ENCODE results near the gene ABCD1. TPM values are rescaled to one million over a fixed set of nuclear protein-coding genes. Genes with fewer than 3 reads are reported as not detected.

Gene ABCD1
- total RNA-seq, 6 experiments from 2014 or later = 8.0 to 20.8 (median 10.9) TPM

DNA sequence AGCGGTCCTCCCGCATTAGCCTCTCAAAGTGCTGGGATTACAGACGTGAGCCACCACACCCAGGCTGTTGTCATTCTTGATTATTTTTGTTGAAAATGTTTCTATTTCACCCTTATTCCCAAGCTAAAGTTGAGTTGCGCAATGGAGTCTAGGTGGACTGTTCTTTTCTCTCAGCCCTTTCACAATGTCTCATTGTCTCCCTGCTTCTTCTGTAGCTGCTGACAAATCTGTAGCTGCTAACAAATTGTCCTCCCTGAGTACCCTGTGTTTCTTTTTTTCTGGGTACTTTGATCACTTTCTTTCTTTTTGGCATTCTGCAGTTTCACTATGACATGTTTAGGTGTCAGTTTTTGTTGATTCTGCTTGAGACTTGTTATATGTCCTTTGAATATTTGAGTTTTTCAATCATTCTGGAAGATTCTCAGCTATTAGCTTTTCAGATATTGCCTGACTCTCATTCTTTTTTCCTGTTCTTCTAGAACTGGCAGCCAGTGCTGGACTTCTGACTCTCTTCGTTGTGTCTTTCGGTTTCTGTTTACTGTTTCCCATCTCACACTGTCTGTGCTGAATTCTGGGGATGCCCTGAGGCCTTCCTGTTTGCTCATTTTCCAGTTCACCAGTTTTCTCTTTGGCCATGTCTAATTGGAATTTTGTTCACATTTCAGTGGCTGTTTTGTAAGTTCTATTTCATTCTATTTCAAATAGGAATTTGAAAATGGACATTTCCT lies 6.6 kb downstream of the ABCD1 start:
- no peak for DNase-seq
- Histone ChIP-seq H3K27ac (peak overlapping the region in 1 of 3 donors; percentile 11), H3K9me3 (no peaks in the 10 kb centered on the region), H3K4me1 (no peaks in the 10 kb centered on the region), H3K36me3 (no peaks in the 10 kb centered on the region), H3K27me3 (no peaks in the 10 kb centered on the region), H3K4me3 (no peak overlapping the region)
- intact Hi-C loops (cut with DNase I) = no loop called here
- 43% methylated on average over 6 of the region's 6 CpGs for WGBS (ENCODE audit: insufficient coverage, low coverage, low lambda C conversion rate, missing lambda C conversion rate)
- TF ChIP-seq, protein P1, sequence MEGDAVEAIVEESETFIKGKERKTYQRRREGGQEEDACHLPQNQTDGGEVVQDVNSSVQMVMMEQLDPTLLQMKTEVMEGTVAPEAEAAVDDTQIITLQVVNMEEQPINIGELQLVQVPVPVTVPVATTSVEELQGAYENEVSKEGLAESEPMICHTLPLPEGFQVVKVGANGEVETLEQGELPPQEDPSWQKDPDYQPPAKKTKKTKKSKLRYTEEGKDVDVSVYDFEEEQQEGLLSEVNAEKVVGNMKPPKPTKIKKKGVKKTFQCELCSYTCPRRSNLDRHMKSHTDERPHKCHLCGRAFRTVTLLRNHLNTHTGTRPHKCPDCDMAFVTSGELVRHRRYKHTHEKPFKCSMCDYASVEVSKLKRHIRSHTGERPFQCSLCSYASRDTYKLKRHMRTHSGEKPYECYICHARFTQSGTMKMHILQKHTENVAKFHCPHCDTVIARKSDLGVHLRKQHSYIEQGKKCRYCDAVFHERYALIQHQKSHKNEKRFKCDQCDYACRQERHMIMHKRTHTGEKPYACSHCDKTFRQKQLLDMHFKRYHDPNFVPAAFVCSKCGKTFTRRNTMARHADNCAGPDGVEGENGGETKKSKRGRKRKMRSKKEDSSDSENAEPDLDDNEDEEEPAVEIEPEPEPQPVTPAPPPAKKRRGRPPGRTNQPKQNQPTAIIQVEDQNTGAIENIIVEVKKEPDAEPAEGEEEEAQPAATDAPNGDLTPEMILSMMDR (IDR thresholded peaks at IDR 0.05) = no peak
- no peak for TF ChIP-seq POLR2A (IDR thresholded peaks at IDR 0.05)
- ATAC-seq = no peak

DNA sequence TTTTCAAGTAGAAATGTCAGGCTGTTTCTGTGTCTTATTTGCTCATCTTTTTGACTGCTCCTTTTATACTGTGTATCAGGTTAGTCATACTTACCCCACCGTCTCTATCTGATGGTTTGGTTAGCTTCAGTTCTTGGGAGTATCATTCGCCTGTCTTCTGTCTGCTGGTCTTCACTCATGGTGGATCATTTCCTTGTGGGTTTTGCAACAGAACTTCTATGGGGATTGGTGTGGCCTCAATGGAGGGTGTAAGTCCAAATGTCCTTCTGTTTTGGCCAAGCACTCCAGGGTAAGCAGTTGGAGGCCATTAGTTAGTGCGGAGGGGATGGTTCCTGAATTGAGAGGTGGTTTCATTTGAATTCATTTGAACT lies 7.2 kb downstream of the ABCD1 start:
- DNase-seq (no peak), ATAC-seq (no peak)
- Histone ChIP-seq H3K4me1 (no peaks in the 10 kb centered on the region), H3K27me3 (no peaks in the 10 kb centered on the region), H3K9me3 (no peaks in the 10 kb centered on the region), H3K27ac (no peak overlapping the region), H3K36me3 (peaks cover 0 to under 1% (median 0%) of the 10 kb centered on the region in 4 donors), H3K4me3 (no peak overlapping the region)
- TF ChIP-seq POLR2A (IDR thresholded peaks at IDR 0.05) = no peak
- TF ChIP-seq, protein P1 (IDR thresholded peaks at IDR 0.05) = no peak
- intact Hi-C loops (cut with DNase I) = no loop called here
- 80% methylated on average over 3 of the region's 3 CpGs for WGBS (ENCODE audit: insufficient coverage, low coverage, low lambda C conversion rate, missing lambda C conversion rate)

DNA sequence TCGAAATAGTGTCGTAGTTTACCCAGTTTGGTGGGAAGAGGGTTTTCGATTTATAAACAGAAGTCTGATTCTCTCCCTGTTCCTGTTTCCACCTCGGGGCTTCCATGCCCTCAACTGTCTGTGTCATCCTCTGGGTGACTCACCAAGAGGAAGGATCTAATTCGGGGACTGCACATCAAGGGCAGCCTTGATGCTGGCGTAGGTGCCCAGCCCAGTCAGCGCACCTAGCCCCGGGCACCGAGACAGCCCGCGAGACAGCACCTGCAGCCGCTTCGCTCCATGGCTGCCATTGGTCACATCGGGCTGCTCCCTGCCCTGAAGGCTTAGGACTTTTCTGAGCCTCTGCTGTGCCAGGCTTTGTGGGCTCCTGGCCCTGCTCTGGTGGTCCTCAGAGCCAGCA lies 7.7 kb downstream of the ABCD1 start:
- Histone ChIP-seq H3K4me1 (no peaks in the 10 kb centered on the region), H3K9me3 (no peaks in the 10 kb centered on the region), H3K27me3 (no peaks in the 10 kb centered on the region), H3K27ac (no peak overlapping the region), H3K4me3 (no peak overlapping the region), H3K36me3 (peaks cover 0 to 7% (median 0%) of the 10 kb centered on the region in 4 donors)
- intact Hi-C loops (cut with DNase I) = no loop called here
- no peak for TF ChIP-seq POLR2A (IDR thresholded peaks at IDR 0.05)
- TF ChIP-seq, protein P1 (IDR thresholded peaks at IDR 0.05) = no peak
- peak in 1 of 4 donors; percentile 22 for ATAC-seq
- no peak for DNase-seq
- 68% methylated on average over 4 of the region's 14 CpGs for WGBS (ENCODE audit: insufficient coverage, low coverage, low lambda C conversion rate, missing lambda C conversion rate)

DNA sequence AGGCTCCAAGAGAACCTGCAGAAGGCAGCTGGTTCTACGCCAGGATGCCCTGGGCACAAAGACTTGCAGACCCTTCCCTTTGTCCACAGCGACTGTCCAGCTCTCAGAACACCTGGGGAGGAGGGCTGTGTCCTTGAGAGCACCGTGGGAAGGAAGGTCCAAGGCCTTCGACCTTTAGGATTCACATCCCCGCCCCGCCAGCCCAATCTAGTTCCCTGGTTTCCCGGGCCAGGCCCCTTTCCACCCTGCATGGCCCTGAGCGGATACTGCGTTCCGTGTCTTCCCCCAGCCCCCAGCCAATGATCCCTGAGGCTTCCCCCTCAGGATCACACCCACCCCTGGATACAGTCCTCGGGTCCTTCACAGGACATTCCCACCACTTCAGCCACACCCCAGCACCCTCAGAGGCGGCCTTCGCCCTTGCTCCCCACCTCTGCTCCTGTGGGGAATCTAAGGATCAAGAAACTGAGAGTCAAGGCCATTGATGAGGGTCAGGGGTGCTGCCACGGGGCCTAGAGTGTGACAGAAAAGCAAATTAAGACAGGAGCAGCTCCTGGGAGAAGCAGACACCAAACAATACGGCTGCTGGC lies 9.1 kb downstream of the ABCD1 start:
- intact Hi-C loops (cut with DNase I) = no loop called here

More for the DNA sequence above, 9.1 kb downstream of the ABCD1 start:
- no peak for ATAC-seq
- no peak for TF ChIP-seq POLR2A (IDR thresholded peaks at IDR 0.05)
- TF ChIP-seq, protein P1 (IDR thresholded peaks at IDR 0.05) = no peak
- Histone ChIP-seq H3K4me3 (no peak overlapping the region), H3K27me3 (no peaks in the 10 kb centered on the region), H3K27ac (no peak overlapping the region), H3K36me3 (peaks cover 0 to 7% (median 0%) of the 10 kb centered on the region in 4 donors), H3K9me3 (no peaks in the 10 kb centered on the region), H3K4me1 (no peaks in the 10 kb centered on the region)
- WGBS (ENCODE audit: insufficient coverage, low coverage, low lambda C conversion rate, missing lambda C conversion rate) = 57% methylated on average over 2 of the region's 15 CpGs
- DNase-seq = no peak
